HepG2 (cell line): Measurements from ENCODE around the gene KTI12.

Experiments
- BHLHE40 ChIP-seq: IDR thresholded peaks from 2 replicates; pipeline ENCODE4 v1.6.1; 2011; ENCODE audit warnings: low read length, improper control_type of control experiment
- MYNN ChIP-seq: sonication (generic); formaldehyde crosslinking; IDR thresholded peaks from 2 replicates; pipeline ENCODE4 v1.4.0; 2020; ENCODE audit warnings: mild to moderate bottlenecking, low read depth, missing genetic modification reagents
- ZBTB20 ChIP-seq: sonication (generic); formaldehyde crosslinking; IDR thresholded peaks from 2 replicates; pipeline ENCODE4 v1.8.1; 2023; ENCODE audit warnings: missing genetic modification reagents, low read depth, mild to moderate bottlenecking, borderline replicate concordance
- ZNF317 ChIP-seq: sonication (generic); formaldehyde crosslinking; IDR thresholded peaks from 2 replicates; pipeline ENCODE4 v1.5.0; 2020; ENCODE audit warnings: mild to moderate bottlenecking, missing genetic modification reagents
- TF ChIP-seq, protein P1 (sequence below): sonication (generic); formaldehyde crosslinking; IDR thresholded peaks from 2 replicates; pipeline ENCODE4 v1.4.0; 2020; ENCODE audit warnings: low read depth, mild to moderate bottlenecking, missing genetic modification reagents
- TF ChIP-seq, protein P2 (sequence below): sonication (generic); formaldehyde crosslinking; IDR thresholded peaks from 2 replicates; pipeline ENCODE4 v1.4.0; 2020; ENCODE audit warnings: missing genetic modification reagents, borderline replicate concordance
- TF ChIP-seq, protein P3 (sequence below): sonication (generic); formaldehyde crosslinking; IDR thresholded peaks from 2 replicates; pipeline ENCODE4 v1.8.1; 2023; ENCODE audit warnings: missing genetic modification reagents, inconsistent platforms, borderline replicate concordance

DNA sequence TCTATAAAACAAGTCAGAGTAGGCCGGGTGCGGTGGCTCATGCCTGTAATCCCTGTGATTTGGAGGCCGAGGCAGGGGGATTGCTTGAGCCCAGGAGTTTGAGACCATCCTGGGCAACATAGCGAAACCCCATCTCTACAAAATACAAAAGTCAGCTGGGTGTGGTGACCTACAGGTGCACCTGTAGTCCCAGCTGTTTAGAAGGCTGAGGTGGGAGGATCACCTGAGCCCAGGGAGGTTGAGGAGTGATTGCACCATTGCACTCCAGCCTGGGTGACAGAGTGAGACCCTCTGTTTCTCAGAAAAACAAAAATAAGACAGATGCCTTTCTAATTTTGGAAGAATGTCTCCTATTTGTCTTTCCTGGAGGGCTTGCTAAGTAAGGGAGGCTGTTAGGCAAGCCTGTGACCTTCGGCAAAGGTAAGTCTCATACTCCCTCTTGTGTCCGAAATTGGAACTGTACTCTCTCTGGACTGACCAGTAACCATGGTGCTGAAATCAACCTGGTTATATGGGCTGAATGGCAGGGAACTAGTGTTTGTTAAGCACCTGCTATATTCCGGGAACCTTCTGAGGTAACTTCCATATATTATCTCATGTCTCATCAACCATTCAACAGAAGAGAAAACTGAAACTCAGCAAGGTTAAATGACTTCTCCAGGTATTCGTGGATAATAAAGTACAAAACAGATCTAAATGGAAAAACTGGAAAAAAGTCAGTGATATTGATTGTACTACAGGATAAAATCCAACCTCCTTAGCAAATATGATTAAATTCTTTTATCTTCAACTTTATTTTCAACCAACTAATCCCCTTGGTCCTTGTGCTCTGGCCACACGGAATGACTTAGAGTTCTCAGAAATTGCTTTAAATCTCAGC lies 31.3 kb downstream of the KTI12 start:
- TF ChIP-seq BHLHE40 (no peak), ZNF317 (CRISPR knock-in tag) (no peak), ZBTB20 (CRISPR knock-in tag) (no peak), MYNN (no peak)
- TF ChIP-seq, protein P1, sequence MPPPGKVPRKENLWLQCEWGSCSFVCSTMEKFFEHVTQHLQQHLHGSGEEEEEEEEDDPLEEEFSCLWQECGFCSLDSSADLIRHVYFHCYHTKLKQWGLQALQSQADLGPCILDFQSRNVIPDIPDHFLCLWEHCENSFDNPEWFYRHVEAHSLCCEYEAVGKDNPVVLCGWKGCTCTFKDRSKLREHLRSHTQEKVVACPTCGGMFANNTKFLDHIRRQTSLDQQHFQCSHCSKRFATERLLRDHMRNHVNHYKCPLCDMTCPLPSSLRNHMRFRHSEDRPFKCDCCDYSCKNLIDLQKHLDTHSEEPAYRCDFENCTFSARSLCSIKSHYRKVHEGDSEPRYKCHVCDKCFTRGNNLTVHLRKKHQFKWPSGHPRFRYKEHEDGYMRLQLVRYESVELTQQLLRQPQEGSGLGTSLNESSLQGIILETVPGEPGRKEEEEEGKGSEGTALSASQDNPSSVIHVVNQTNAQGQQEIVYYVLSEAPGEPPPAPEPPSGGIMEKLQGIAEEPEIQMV (CRISPR knock-in tag), result no peak
- TF ChIP-seq, protein P2, sequence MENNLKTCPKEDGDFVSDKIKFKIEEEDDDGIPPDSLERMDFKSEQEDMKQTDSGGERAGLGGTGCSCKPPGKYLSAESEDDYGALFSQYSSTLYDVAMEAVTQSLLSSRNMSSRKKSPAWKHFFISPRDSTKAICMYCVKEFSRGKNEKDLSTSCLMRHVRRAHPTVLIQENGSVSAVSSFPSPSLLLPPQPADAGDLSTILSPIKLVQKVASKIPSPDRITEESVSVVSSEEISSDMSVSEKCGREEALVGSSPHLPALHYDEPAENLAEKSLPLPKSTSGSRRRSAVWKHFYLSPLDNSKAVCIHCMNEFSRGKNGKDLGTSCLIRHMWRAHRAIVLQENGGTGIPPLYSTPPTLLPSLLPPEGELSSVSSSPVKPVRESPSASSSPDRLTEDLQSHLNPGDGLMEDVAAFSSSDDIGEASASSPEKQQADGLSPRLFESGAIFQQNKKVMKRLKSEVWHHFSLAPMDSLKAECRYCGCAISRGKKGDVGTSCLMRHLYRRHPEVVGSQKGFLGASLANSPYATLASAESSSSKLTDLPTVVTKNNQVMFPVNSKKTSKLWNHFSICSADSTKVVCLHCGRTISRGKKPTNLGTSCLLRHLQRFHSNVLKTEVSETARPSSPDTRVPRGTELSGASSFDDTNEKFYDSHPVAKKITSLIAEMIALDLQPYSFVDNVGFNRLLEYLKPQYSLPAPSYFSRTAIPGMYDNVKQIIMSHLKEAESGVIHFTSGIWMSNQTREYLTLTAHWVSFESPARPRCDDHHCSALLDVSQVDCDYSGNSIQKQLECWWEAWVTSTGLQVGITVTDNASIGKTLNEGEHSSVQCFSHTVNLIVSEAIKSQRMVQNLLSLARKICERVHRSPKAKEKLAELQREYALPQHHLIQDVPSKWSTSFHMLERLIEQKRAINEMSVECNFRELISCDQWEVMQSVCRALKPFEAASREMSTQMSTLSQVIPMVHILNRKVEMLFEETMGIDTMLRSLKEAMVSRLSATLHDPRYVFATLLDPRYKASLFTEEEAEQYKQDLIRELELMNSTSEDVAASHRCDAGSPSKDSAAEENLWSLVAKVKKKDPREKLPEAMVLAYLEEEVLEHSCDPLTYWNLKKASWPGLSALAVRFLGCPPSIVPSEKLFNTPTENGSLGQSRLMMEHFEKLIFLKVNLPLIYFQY, result no peak
- TF ChIP-seq, protein P3, sequence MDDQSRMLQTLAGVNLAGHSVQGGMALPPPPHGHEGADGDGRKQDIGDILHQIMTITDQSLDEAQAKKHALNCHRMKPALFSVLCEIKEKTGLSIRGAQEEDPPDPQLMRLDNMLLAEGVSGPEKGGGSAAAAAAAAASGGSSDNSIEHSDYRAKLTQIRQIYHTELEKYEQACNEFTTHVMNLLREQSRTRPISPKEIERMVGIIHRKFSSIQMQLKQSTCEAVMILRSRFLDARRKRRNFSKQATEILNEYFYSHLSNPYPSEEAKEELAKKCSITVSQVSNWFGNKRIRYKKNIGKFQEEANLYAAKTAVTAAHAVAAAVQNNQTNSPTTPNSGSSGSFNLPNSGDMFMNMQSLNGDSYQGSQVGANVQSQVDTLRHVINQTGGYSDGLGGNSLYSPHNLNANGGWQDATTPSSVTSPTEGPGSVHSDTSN (CRISPR knock-in tag), result no peak
